H1 (cell line): ENCODE data around the gene MBD3L4. TPM values are rescaled to one million over a fixed set of nuclear protein-coding genes. Genes with fewer than 3 reads are reported as not detected.

Experiments used
- CTCF ChIA-PET: fragments of 300-600 bp; sonication (Branson Sonifier 250); formaldehyde crosslinking; loops from one replicate; lab custom pipeline; 2021; ENCODE audit not compliant: partially characterized antibody; lab: Charles Lee
- POLR2A ChIA-PET: fragments of 300-600 bp; sonication (Branson Sonifier 250); formaldehyde crosslinking; loops from one replicate; lab custom pipeline; 2021; ENCODE audit warnings: inconsistent platforms; ENCODE audit not compliant: partially characterized antibody; lab: Charles Lee
- DNase-seq, 2 experiments: peaks; one replicate each; pipeline versions ENCODE4 v3.0.0 to v3.0.0-alpha.2; 2010 to 2022; ENCODE audit warnings: low spot score in 2 of 2, low read depth in 1 of 2, mixed read lengths in 1 of 2
- FAIRE-seq: peaks from 2 replicates; lab custom pipeline; 2011; peaks lifted over from hg19 to GRCh38; lab: Jason Lieb, UNC
- H2AFZ ChIP-seq: 2 replicates; pipeline ENCODE4 v1.8.1; 2012; ENCODE audit warnings: low read length, inconsistent platforms
- H2AK5ac ChIP-seq: 2 replicates; pipeline ENCODE4 v1.6.1; 2013; ENCODE audit warnings: low read depth, low read length
- H2BK120ac ChIP-seq: replicated peaks from 2 replicates; pipeline ENCODE3; 2013; ENCODE audit warnings: low read depth, low read length, inconsistent platforms
- H2BK12ac ChIP-seq: 2 replicates; pipeline ENCODE4 v1.6.1; 2013; ENCODE audit warnings: low read depth, low read length
- H2BK15ac ChIP-seq: 2 replicates; pipeline ENCODE4 v1.6.1; 2013; ENCODE audit warnings: low read length
- H2BK20ac ChIP-seq: 2 replicates; pipeline ENCODE4 v1.6.1; 2013; ENCODE audit warnings: low read length
- H2BK5ac ChIP-seq: 2 replicates; pipeline ENCODE4 v1.6.1; 2013; ENCODE audit warnings: low read depth, low read length
- H3K14ac ChIP-seq: 2 replicates; pipeline ENCODE4 v1.6.1; 2013; ENCODE audit warnings: inconsistent platforms; ENCODE audit not compliant: insufficient read length
- H3K18ac ChIP-seq: 2 replicates; pipeline ENCODE4 v1.6.1; 2013; ENCODE audit warnings: low read length; ENCODE audit errors: extremely low read depth
- H3K23ac ChIP-seq: 2 replicates; pipeline ENCODE4 v1.6.1; 2013; ENCODE audit warnings: inconsistent platforms; ENCODE audit not compliant: insufficient read length
- H3K23me2 ChIP-seq: 2 replicates; pipeline ENCODE4 v1.6.1; 2013; ENCODE audit warnings: low read depth, low read length
- H3K27ac ChIP-seq: 2 replicates; pipeline ENCODE4 v1.6.1; 2011; ENCODE audit warnings: low read depth, low read length, inconsistent platforms
- H3K27me3 ChIP-seq, 4 experiments: replicated peaks in 1 of 4; 1 replicate in 1 of 4; 2 replicates in 3 of 4; pipeline versions ENCODE4 v1.6.1 to v1.8.1; 2011 to 2013; ENCODE audit warnings: low read length in 3 of 4, mild to moderate bottlenecking in 3 of 4, inconsistent platforms in 2 of 4, mixed read lengths in 2 of 4, moderate library complexity in 1 of 4; ENCODE audit not compliant: control insufficient read depth in 3 of 4, insufficient read depth in 3 of 4; ENCODE audit errors: extremely low read depth in 1 of 4
- H3K36me3 ChIP-seq, 4 experiments: 2 replicates each; pipeline versions ENCODE4 v1.6.1 to v1.8.1; 2011 to 2013; ENCODE audit warnings: mild to moderate bottlenecking in 4 of 4, low read length in 3 of 4, moderate library complexity in 2 of 4, control low read depth in 1 of 4, inconsistent platforms in 1 of 4; ENCODE audit not compliant: insufficient read depth in 4 of 4, control insufficient read depth in 2 of 4
- H3K4ac ChIP-seq: replicated peaks from 2 replicates; pipeline ENCODE3; 2013; ENCODE audit warnings: low read length, low read depth, mixed read lengths, inconsistent platforms; ENCODE audit not compliant: insufficient read length
- H3K4me1 ChIP-seq, 4 experiments: replicated peaks in 1 of 4; 1 replicate in 1 of 4; 2 replicates in 3 of 4; pipeline versions ENCODE4 v1.6.1 to v1.8.1; 2011 to 2013; ENCODE audit warnings: low read length in 3 of 4, inconsistent platforms in 2 of 4, mixed read lengths in 1 of 4; ENCODE audit not compliant: insufficient read depth in 4 of 4, control insufficient read depth in 3 of 4
- H3K4me2 ChIP-seq, 2 experiments: 2 replicates each; pipeline versions ENCODE4 v1.6.1 to v1.8.1; 2011 to 2013; ENCODE audit warnings: low read depth in 2 of 2, low read length in 2 of 2, control low read depth in 1 of 2, inconsistent platforms in 1 of 2, mild to moderate bottlenecking in 1 of 2; ENCODE audit not compliant: insufficient read depth in 1 of 2
- H3K4me3 ChIP-seq, 4 experiments: fragments of 200-600, 300-600 bp in 1 of 4; sonication (generic), shearing (Covaris generic), sonication (Bioruptor Twin) in 1 of 4; 2 replicates each; pipeline versions ENCODE4 v1.5.1 to v1.8.1; 2011 to 2016; ENCODE audit warnings: low read length in 4 of 4, low read depth in 3 of 4, control low read depth in 2 of 4, inconsistent platforms in 2 of 4, mild to moderate bottlenecking in 2 of 4, mixed read lengths in 1 of 4, moderate library complexity in 1 of 4; ENCODE audit not compliant: insufficient read depth in 2 of 4; ENCODE audit errors: extremely low read depth in 1 of 4
- H3K56ac ChIP-seq: replicated peaks from 2 replicates; pipeline ENCODE3; 2013; ENCODE audit warnings: low read depth, mild to moderate bottlenecking, mixed read lengths, low read length, inconsistent platforms; ENCODE audit not compliant: insufficient read length
- H3K79me1 ChIP-seq: 2 replicates; pipeline ENCODE4 v1.6.1; 2013; ENCODE audit warnings: low read depth, low read length, control low read depth
- H3K79me2 ChIP-seq, 2 experiments: 2 replicates each; pipeline versions ENCODE4 v1.6.1 to v1.8.1; 2012 to 2013; ENCODE audit warnings: low read length in 2 of 2, mild to moderate bottlenecking in 2 of 2, inconsistent platforms in 1 of 2; ENCODE audit not compliant: insufficient read depth in 2 of 2, control insufficient read depth in 1 of 2
- H3K9ac ChIP-seq, 4 experiments: replicated peaks in 1 of 4; 1 replicate in 1 of 4; 2 replicates in 3 of 4; pipeline versions ENCODE4 v1.6.1 to v1.8.1; 2011 to 2013; ENCODE audit warnings: low read depth in 3 of 4, low read length in 3 of 4, control low read depth in 2 of 4, mild to moderate bottlenecking in 2 of 4, moderate library complexity in 2 of 4, inconsistent platforms in 1 of 4; ENCODE audit errors: extremely low read depth in 1 of 4
- H3K9me3 ChIP-seq, 2 experiments: 2 replicates each; pipeline versions ENCODE4 v1.6.1 to v1.8.1; 2012 to 2013; ENCODE audit warnings: mild to moderate bottlenecking in 2 of 2, moderate library complexity in 2 of 2, control low read depth in 1 of 2, inconsistent platforms in 1 of 2, low read depth in 1 of 2, low read length in 1 of 2, mixed read lengths in 1 of 2; ENCODE audit not compliant: insufficient read depth in 2 of 2
- H4K20me1 ChIP-seq, 2 experiments: replicated peaks in 1 of 2; 2 replicates each; pipeline versions ENCODE3 to v1.8.1; 2011 to 2013; ENCODE audit warnings: inconsistent platforms in 2 of 2, low read length in 2 of 2, mild to moderate bottlenecking in 1 of 2; ENCODE audit not compliant: insufficient read depth in 2 of 2, control insufficient read depth in 1 of 2
- H4K5ac ChIP-seq: 2 replicates; pipeline ENCODE4 v1.6.1; 2013; ENCODE audit warnings: low read length, low read depth, mixed read lengths, inconsistent platforms; ENCODE audit not compliant: insufficient read length
- H4K8ac ChIP-seq: 2 replicates; pipeline ENCODE4 v1.8.0; 2013; ENCODE audit warnings: mild to moderate bottlenecking, moderate library complexity, low read length, inconsistent platforms; ENCODE audit not compliant: insufficient read depth; ENCODE audit errors: extremely low read depth
- H4K91ac ChIP-seq: replicated peaks from 2 replicates; pipeline ENCODE3; 2013; ENCODE audit warnings: low read length, mixed read lengths, inconsistent platforms; ENCODE audit not compliant: insufficient read length
- ASH2L ChIP-seq: fragments of 200-600, 300-600 bp; sonication (generic); IDR thresholded peaks from one replicate; pipeline ENCODE4 v1.7.1; 2017; ENCODE audit warnings: low read length
- CHD2 ChIP-seq: IDR thresholded peaks from 2 replicates; pipeline ENCODE4 v1.6.1; 2012; ENCODE audit warnings: low read length, improper control_type of control experiment
- JUN ChIP-seq: IDR thresholded peaks from 2 replicates; pipeline ENCODE4 v1.6.1; 2011; ENCODE audit warnings: low read depth, mild to moderate bottlenecking, improper control_type of control experiment, low read length
- KDM5A ChIP-seq: fragments of 200-600 bp; IDR thresholded peaks from 2 replicates; pipeline ENCODE4 v1.7.1; 2012; ENCODE audit warnings: mild to moderate bottlenecking, low read length, inconsistent platforms, mixed read lengths
- MAX ChIP-seq: IDR thresholded peaks from 2 replicates; pipeline ENCODE4 v1.6.1; 2012; ENCODE audit warnings: inconsistent platforms
- NANOG ChIP-seq: IDR thresholded peaks from 2 replicates; pipeline ENCODE4 v1.6.1; 2011; ENCODE audit warnings: low read length, low read depth, mild to moderate bottlenecking, inconsistent platforms; ENCODE audit not compliant: insufficient read depth, poor library complexity, severe bottlenecking
- POLR2AphosphoS5 ChIP-seq: IDR thresholded peaks from 2 replicates; pipeline ENCODE4 v1.6.1; 2011; ENCODE audit warnings: low read depth, low read length
- RAD21 ChIP-seq, 2 experiments: IDR thresholded peaks in 1 of 2; conservative IDR thresholded peaks in 1 of 2; 2 replicates each; pipeline ENCODE4 v1.6.1; 2011; ENCODE audit warnings: low read depth in 2 of 2, low read length in 2 of 2, improper control_type of control experiment in 1 of 2, inconsistent platforms in 1 of 2, mild to moderate bottlenecking in 1 of 2, moderate library complexity in 1 of 2
- RBBP5 ChIP-seq: IDR thresholded peaks from 2 replicates; pipeline ENCODE4 v1.7.1; 2012; ENCODE audit warnings: low read depth, mild to moderate bottlenecking, inconsistent platforms, low read length, moderate library complexity, borderline replicate concordance
- RFX5 ChIP-seq: IDR thresholded peaks from 2 replicates; pipeline ENCODE4 v1.6.1; 2011; ENCODE audit warnings: low read depth, low read length, improper control_type of control experiment, borderline replicate concordance
- SAP30 ChIP-seq: fragments of 300-600 bp; sonication (generic); IDR thresholded peaks from 2 replicates; pipeline ENCODE4 v1.7.1; 2012; ENCODE audit warnings: low read length, moderate library complexity, mild to moderate bottlenecking, inconsistent platforms; ENCODE audit not compliant: insufficient read depth, insufficient replicate concordance
- SP2 ChIP-seq: IDR thresholded peaks from 2 replicates; pipeline ENCODE4 v1.6.1; 2012; ENCODE audit warnings: mild to moderate bottlenecking, low read length, inconsistent platforms
- YY1 ChIP-seq: IDR thresholded peaks from 2 replicates; pipeline ENCODE4 v1.6.1; 2011; ENCODE audit warnings: low read depth, mild to moderate bottlenecking, low read length
- WGBS, 2 experiments: shearing (Covaris generic) in 1 of 2; methylation state at CpG; one replicate each; pipeline versions ENCODE4 v1.1.6 to v1.1.7; 2013 to 2015; ENCODE audit warnings: low lambda C conversion rate in 2 of 2, mixed read lengths in 2 of 2, inconsistent platforms in 1 of 2, low coverage in 1 of 2, missing lambda C conversion rate in 1 of 2; ENCODE audit not compliant: insufficient replicate concordance in 2 of 2, insufficient coverage in 1 of 2, insufficient read length in 1 of 2; ENCODE audit errors: extremely low coverage in 1 of 2, missing lambda C conversion rate in 1 of 2; 5-methylcytosine and 5-hydroxymethylcytosine counted together
- polyA plus RNA-seq, 7 experiments: library from polyadenylated mRNA; depleted of rRNA in 3 of 7; stranded (reverse) in 5 of 7; unstranded in 2 of 7; fragments of >200 nt in 5 of 7; fragments of 200-250 nt in 2 of 7; gene quantifications; 1 replicate in 5 of 7; 2 replicates in 1 of 7; 4 replicates in 1 of 7; pipeline versions ENCODE4 v1.2.1 to v1.2.3, GENCODE V29; 2011 to 2013; ENCODE audit warnings: missing spikeins in 2 of 7, mixed read lengths in 2 of 7
- total RNA-seq: library from RNA; stranded (reverse); fragmentation: NEBNext Ultra II Directional; extraction: Animal tissue kit (Norgen Biotek cat#: 25700); gene quantifications from 2 replicates; pipeline ENCODE4 v1.2.1, GENCODE V29; 2021

Gene MBD3L4
- total and polyA plus RNA-seq, 2 of the 8 experiments (the other 6 are each of a cell fraction or from before 2014, with no cell fraction given), result not detected

GRCh38 chr19:6996810-6997209 lies 43.2 kb downstream of the MBD3L4 start:
- H3K18ac ChIP-seq, result no peak overlapping the region
- H4K8ac ChIP-seq, result no peak overlapping the region
- H4K5ac ChIP-seq, result no peak overlapping the region
- WGBS, 2 experiments, result 69% methylated on average over 4 of the region's 4 CpGs; no CpG with 5 or more reads in 1 of the 2 experiments
- no peak overlapping the region for H2BK15ac ChIP-seq
- no peak overlapping the region for H3K9ac ChIP-seq
- H3K4ac ChIP-seq, result no peak overlapping the region
- H3K9me3 ChIP-seq, result peaks cover 50 to 82% of the 10 kb centered on the region in 2 experiments
- POLR2A ChIA-PET, result no interaction called here
- H3K27ac ChIP-seq, result no peak overlapping the region
- no peak overlapping the region for H2BK20ac ChIP-seq
- H3K4me3 ChIP-seq, result no peak overlapping the region
- no peak for FAIRE-seq
- no peak overlapping the region for H2BK12ac ChIP-seq
- no peaks in the 10 kb centered on the region; a peak in 2 of 8 replicates for H3K36me3 ChIP-seq
- peaks cover 8% of the 10 kb centered on the region; the same call in 1 of the 2 replicates for H3K23me2 ChIP-seq
- H3K27me3 ChIP-seq, result no peaks in the 10 kb centered on the region
- CTCF ChIA-PET, result no interaction called here
- no peaks in the 10 kb centered on the region for H3K79me1 ChIP-seq
- H3K4me2 ChIP-seq, result no peak overlapping the region
- TF ChIP-seq NANOG, result no peak
- no peak for TF ChIP-seq POLR2AphosphoS5
- TF ChIP-seq RBBP5, result no peak
- no peak for TF ChIP-seq RAD21 (IDR thresholded peaks at IDR 0.05 in 1 of 2, conservative IDR thresholded peaks at IDR 0.05 in 1 of 2; ENCODE audit: low read depth in 2 of 2, low read length in 2 of 2)
- TF ChIP-seq MAX, result no peak
- no peak for TF ChIP-seq ASH2L
- TF ChIP-seq KDM5A, result no peak
- TF ChIP-seq CHD2, result no peak
- TF ChIP-seq RFX5, result no peak
- TF ChIP-seq JUN, result no peak
- TF ChIP-seq SAP30, result no peak
- no peak for TF ChIP-seq YY1
- TF ChIP-seq SP2, result no peak
- H3K14ac ChIP-seq, result no peak overlapping the region
- no peak overlapping the region for H2AFZ ChIP-seq
- DNase-seq, result no peak
- H2AK5ac ChIP-seq, result no peak overlapping the region
- no peaks in the 10 kb centered on the region for H3K4me1 ChIP-seq
- H2BK120ac ChIP-seq, result no peak overlapping the region
- H4K91ac ChIP-seq, result no peak overlapping the region
- peaks cover 0 to 4% of the 10 kb centered on the region in 2 experiments for H4K20me1 ChIP-seq
- H3K56ac ChIP-seq, result no peak overlapping the region
- no peaks in the 10 kb centered on the region for H3K79me2 ChIP-seq
- no peak overlapping the region for H2BK5ac ChIP-seq
- no peak overlapping the region for H3K23ac ChIP-seq
